SKM-1 treated with dmso at 0.1 percent for 144 hours (cell line): ENCODE data around the gene SMCO2.
"Not testable (repeated sequence)": the region's sequence is repeated elsewhere in the genome, so short reads cannot be mapped to it uniquely, and the experiment has no call there.

Experiments used
- DNase-seq: peaks from one replicate; lab custom pipeline; 2025; ENCODE audit not compliant: unreplicated experiment; lab: John Stamatoyannopoulos, UW

Gene SMCO2

GRCh38 chr12:27523642-27524493 lies 77.3 kb downstream of the SMCO2 start, which contains the start of gene PPFIBP1:
Gene PPFIBP1, plus strand, starts transcription at chr12:27524206. Its CDS starts 109,191 bp downstream, at chr12:27633397.
- DNase-seq: peak; percentile 75

DNA sequence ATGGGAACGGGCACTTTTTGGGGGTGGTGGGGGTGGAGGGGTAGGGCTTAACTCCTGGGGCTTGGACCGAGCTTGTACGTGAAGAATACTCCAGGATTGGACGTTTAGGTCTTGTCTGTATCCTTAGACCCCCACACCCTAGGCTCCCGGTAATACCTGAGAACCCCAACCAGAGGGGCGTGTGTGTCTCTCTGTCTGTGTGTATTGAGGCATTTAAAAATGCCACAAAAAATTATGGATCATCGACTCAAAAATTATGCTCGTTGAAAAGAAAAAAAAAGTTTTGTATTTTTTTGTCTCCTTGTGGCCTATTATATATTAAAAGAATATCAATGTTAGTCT lies 77.9 kb downstream of the SMCO2 start:
- no peak for DNase-seq

- DNase-seq: no peak
Measured at GRCh38 chr12:27524839-27525753, 78.6 kb downstream of the SMCO2 start.

GRCh38 chr12:27527512-27527911 lies 81.0 kb downstream of the SMCO2 start:
- no peak for DNase-seq

- DNase-seq: no peak
Measured at GRCh38 chr12:27528788-27529187, 82.3 kb downstream of the SMCO2 start.

DNA sequence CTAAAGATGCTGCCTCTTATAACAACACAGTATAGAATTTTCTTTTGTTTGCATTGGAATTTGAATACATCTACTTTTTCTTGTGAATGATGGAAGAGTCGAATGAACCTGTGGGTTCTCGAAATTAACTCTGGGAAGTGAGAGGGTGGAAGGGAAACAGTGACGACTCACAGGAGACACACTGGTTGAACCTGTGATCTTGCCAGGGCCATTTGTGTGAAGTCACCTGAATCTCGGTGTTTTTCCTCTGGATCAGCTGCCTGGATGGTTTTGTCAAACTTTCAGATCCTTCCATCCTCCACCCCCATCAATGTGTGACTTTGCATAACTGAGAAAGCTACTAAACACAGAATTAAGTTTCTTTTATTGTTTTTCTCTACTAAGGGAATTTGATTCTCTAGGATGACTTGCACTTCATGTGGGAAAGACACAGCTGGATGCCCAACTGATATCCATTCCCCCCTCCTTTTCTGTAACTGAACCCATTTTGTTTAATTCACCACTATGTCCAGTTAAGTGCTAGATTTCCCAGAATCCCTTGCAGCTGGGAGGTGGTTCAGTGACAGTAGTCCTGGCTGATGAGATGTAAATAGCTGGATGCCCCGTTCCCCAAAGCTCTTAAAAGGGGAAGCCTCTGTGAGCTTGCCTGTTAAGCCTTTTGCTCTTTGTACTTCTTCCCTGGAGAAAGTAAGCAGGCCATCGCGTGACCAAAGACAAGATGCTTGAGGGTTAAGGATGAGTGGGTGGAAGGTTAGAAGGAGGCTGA lies 83.8 kb downstream of the SMCO2 start:
- no peak for DNase-seq

DNA sequence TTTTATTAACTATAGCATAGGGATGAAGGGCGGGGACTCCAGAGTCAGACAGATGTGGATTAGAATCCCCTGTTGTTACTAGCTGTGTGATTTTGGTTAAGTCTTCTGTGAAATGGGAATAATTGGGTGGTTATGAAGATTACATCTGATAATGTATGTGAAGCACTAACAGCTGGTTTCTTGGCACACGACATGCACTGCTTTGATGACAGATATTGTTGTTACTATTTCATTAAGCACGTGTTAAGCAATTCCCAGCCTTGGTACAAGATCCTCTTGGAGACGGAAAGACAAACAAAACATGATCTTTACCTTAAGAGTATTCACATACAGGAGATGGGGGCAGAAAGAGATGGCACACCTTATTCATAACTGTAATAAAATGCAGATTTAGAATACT lies 85.4 kb downstream of the SMCO2 start:
- DNase-seq: no peak

GRCh38 chr12:27534060-27534764 lies 87.7 kb downstream of the SMCO2 start:
- no peak for DNase-seq

DNA sequence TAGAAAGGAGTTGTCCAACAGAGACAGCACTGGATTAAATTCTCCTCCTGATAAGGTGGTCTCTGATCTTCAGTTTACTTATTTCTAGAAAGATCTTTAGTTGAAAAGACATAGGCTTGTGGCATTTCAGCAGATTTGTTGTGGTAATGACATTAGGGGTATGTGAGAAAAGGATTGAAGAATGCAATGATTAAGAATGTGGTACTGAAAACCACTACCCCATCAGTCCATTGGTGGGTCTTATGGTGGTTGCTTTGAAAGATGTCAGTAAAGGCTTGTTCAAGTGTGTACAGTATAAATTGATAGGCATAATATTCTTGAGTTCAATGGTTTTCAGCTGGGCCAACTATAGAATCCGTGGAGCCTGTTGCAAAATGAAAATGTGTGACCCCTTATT lies 88.2 kb downstream of the SMCO2 start:
- DNase-seq: no peak

- no peak for DNase-seq
Measured at GRCh38 chr12:27535318-27535717, 88.8 kb downstream of the SMCO2 start.

- DNase-seq: no peak
Measured at GRCh38 chr12:27537855-27538675, 91.5 kb downstream of the SMCO2 start.

GRCh38 chr12:27539191-27539631 lies 92.7 kb downstream of the SMCO2 start:
- DNase-seq: no peak

- DNase-seq: no peak
Measured at GRCh38 chr12:27541031-27541719, 94.6 kb downstream of the SMCO2 start.

DNA sequence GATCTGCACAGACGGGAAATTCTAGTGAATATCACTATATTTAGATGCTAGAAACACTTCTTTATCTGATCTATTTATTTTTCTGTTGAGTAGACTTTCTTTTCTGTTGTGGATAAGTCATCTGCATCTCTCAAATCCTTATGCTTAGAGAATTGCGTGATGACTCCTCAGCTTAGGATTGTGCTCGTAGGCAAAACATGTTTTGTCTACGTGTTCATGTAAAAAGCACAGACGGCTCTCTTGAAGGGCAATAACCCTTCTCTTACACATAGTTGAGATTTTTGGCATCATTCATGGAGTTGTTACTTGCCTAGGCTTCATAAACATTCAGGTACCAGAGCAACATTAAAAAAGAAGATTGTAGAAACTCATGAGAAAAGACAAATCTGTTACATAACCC lies 96.1 kb downstream of the SMCO2 start:
- no peak for DNase-seq

- DNase-seq: not testable (repeated sequence)
Measured at GRCh38 chr12:27544858-27545257, 98.3 kb downstream of the SMCO2 start.

GRCh38 chr12:27545665-27546064 lies 99.1 kb downstream of the SMCO2 start:
- no peak for DNase-seq

GRCh38 chr12:27547592-27547991 lies 101.1 kb downstream of the SMCO2 start:
- DNase-seq: no peak

GRCh38 chr12:27548301-27549199 lies 102.0 kb downstream of the SMCO2 start:
- DNase-seq: no peak
